HG03565 (cell line): ENCODE results near the gene TPRG1L.
"Not testable (repeated sequence)": the region's sequence is repeated elsewhere in the genome, so short reads cannot be mapped to it uniquely, and the experiment has no call there.

ENCODE experiments used
- ATAC-seq: cut with Tn5 transposase; IDR thresholded peaks from one replicate; pipeline ENCODE4 v1.9.1; 2021; ENCODE audit warnings: mild to moderate bottlenecking, moderate library complexity; ENCODE audit not compliant: unreplicated experiment

Gene TPRG1L

GRCh38 chr1:3624200-3625136 is at the start of gene TPRG1L:
TSS of gene TPRG1L (plus strand) at chr1:3625015. CDS start at chr1:3625073, 58 bp downstream.
- peak; percentile 92 for ATAC-seq

DNA sequence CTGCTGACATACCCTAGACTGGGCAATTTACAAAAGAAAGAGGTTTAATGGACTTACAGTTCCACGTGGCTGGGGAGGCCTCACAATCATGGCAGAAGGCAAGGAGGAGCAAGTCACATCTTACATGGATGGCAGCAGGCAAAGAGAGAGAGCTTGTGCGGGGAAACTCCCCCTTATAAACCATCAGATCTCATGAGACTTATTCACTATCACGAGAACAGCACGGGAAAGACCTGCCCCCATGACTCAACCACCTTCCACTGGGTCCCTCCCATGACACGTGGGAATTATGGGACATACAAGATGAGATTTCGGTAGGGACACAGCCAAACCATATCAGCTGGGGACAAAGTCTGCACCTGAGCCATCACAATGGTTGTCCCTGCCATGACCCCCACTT is 49.3 kb upstream of the TPRG1L start:
- ATAC-seq: not testable (repeated sequence)

DNA sequence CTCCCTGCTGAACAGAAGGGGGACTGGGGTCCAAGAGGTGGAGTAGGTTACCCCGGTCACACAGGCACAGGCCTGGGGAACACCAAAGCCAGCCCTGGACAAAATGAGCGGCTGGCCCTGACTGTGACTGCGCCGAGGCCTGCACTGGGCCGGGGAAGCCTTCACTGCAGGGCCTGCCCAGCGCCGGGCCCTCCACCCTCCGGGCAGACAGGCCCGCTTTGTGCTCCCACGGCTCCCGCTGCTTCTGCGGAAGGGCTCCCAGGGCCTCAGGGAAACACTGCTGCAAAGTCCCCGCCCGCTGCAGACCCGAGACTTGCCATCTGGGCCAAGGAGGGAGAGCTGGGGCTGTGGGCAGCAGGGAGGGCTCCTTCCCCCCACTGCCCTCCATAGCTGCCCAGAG is 48.8 kb upstream of the TPRG1L start:
- ATAC-seq: no peak

DNA sequence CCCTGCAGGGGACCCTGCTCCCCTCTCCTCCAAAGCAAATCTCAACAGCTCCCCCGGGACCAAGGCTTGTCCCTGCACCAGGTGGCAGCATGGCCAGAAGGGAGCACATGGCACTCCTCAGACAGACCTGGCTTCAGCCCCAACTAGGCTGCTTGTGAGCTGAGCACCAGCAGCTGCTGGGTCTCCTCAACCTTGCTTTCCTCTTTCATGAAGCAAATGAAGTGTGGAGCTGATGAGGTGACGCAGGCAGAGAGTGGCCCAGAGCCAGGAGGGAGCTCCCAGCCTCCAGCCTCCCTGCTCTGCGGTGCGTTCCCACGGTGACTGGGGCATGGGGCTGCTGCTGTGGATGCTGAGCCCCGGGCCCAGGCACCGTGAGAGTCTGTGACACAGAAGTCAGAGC is 47.5 kb upstream of the TPRG1L start:
- no peak for ATAC-seq

DNA sequence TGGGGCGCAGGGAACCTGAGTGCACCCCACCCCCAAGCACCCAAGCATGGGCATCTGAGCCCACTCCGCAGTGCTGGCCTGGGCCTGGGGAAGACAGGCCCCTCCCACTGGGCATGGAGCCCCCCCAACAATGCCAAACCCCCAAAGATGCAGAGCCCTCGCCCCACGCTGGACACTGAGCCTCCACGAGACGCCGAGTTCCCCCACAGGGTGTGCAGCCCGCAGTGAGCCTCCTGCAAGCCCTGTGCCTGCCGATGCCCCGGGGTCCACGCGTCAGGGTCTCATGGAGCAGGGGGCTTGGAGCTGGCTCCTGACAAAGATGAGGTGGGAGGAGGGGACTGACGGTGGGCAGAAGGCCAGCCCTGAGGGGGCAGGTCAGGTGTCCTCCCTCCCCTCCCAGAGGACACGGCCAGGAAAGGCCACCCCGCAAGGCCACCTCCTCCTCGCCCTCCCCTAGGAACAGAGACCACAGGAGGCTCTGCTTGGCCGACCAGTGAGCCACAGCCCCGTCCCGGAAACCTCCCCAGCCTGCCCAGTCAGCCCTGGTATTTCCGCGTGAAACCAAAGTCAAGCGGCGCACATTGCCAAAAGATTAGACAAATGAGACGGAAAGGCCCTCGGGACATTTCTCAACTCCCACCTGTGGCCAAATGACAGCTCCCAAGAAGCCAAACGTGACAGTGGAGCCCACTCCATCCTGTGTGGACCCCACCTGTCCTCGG is 46.9 kb upstream of the TPRG1L start:
- no peak for ATAC-seq

DNA sequence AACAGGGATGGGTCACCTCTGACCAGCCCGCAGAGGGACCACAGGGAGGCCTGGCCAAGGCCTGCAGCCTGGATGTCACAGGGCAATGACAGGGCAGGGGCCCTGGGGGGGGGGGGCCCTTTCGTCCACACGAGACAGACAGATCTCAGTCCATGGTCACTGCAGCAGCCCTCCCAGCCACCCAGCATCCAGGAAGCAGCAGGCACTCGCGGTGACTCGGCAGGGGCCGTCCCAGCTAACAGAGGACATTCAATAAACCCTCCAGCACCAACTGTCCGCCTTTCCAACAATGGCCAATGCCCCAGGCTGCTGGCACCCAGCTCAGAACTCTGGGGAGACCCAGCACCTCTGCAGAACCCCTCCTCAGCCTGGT is 46.4 kb upstream of the TPRG1L start:
- no peak for ATAC-seq

DNA sequence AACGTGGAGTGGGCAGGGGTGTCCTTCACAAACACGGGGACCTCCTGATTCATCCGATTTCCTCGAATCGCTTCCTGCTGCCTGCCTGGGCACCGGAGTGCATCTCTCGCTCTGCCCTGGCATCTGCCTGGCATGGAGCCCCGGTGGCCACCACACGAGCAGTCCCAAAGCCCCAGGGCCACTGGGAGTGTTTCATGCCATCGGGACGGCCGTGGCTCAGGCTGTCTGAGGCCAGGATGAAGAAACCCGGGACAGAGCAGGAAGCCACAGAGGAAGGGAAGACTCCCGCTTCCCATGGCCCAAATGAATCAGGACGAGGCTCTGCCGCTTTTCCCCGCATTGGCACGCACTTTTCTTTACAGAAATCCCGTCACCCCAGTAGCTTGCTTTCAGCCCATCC is 45.9 kb upstream of the TPRG1L start:
- no peak for ATAC-seq

DNA sequence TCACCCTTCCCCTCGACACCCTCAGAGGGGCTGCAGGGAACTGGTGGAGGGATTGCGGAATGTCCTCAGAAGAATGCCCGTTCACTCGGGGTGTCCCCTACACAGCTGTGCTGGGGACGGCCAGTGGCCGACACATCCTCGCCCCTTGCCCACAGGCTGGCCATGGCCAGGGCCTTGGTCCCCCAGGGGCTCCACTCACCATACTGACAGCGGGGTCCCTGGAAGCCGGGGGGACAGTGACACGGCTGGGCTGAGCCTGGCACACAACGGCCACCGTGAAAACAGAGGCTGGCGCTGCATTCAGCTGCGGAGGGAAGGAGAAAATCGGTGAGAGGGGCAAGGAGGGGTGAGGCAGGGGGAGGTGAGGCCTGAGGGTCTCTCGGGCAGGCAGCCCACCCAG is 45.2 kb upstream of the TPRG1L start:
- no peak for ATAC-seq

DNA sequence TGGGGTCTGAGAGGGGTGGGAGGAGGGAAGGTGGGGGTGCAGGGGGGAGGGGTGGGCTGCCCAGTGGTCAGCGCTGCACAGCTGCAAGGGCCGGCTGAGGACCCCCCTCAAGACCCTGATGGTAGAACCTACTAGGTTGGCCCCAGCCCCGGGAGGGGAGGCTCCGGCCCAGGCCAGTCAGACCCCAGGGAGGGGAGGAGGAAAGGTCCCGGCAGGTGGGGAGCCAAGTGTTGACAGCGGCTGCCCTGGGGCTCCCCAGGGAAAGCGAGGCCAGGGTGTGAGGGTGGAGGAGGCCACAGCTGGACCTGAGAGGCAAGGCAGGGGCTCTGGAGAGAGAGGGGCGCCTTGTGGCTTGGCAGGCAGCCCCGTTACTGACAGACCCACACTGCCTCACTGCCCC is 44.6 kb upstream of the TPRG1L start:
- ATAC-seq: no peak

DNA sequence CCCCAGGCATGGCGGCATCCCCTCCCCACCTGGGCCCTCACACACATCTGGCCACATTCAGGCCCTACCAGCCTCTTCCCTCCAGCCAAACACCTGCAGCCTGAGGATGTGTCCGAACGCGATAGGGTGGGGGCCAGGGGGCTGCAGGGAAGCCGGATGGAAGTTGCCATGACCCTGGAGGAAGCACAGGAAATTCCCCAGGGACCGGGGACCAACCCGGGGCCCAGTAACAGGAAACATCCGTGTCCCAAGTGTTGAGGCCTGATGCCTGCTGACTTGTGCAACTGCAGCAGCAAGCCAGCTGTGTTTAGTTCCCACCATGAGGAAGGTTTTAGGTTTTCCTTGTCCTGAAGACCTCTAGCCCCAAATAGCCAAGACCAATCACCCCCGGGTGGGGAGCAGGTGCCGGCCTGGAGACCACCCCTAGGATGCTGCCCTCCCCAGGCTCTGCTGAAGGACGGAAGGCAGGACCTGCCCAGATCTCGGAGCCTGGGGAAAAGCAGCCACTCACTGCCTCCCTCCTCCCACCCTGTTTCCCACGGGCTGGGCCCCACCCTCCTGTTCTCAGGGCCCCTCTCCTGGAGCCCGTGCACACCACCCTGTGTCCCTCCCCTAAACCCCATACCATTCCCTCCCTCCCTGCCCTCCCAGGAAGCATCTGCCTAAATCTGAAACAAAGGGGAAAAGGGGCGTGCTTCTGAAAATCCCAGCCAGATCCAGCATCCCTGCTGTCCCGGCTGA is 43.3 kb upstream of the TPRG1L start:
- no peak for ATAC-seq

DNA sequence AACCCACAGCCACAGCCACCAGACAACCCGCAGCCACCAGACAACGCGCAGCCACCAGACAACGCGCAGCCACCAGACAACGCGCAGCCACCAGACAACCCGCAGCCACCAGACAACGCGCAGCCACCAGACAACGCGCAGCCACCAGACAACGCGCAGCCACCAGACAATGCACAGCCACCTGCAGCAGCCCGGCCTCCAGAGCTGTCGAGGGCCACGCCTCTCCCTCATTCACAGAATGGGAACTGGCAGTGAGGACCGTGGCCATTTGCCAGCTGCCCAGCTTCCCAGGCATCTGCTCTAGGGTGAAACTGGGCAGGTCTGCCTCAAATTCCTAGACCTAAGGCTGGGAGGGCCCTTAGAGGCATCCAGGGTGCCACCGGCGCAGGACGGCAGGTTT is 41.1 kb upstream of the TPRG1L start:
- ATAC-seq: not testable (repeated sequence)

- ATAC-seq: no peak
Observed at GRCh38 chr1:3584915-3585314, 39.9 kb upstream of the TPRG1L start.

DNA sequence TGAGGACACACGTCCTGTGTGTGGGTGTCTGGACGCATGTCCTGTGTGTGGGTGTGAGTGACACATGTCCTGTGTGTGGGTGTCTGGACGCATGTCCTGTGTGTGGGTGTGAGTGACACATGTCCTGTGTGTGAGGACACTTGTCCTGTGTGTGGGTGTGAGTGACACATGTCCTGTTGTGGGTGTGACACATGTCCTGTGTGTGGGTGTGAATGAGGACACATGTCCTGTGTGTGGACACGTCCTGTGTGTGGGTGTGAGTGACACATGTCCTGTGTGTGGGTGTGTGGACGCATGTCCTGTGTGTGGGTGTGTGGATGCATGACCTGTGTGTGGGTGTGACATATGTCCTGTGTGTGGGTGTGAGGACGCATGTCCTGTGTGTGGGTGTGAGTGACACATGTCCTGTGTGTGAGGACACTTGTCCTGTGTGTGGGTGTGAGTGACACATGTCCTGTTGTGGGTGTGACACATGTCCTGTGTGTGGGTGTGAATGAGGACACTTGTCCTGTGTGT is 39.4 kb upstream of the TPRG1L start:
- ATAC-seq: not testable (repeated sequence)

DNA sequence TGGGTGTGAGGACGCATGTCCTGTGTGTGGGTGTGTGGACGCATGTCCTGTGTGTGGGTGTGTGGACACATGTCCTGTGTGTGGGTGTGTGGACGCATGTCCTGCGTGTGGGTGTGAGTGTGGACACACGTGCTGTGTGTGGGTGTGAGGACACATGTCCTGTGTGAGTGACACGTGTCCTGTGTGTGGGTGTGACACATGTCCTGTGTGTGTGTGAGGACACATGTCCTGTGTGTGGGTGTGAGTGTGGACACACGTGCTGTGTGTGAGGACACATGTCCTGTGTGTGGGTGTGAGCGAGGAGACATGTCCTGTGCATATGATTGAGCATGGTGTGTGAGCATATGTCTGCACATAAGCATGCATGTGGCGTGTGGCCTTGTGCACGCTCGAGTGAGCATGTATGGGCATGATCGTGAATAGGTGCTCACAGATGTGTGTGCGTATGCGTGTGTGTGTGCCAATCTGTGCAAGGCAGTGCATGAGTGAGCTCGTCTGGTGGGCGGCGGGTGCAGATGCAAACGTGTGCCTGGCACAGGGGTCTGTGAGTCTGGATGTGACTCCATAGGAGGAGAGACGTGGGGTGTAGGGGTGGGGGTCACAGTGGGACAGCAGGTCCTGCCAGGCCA is 38.8 kb upstream of the TPRG1L start:
- ATAC-seq: no peak

DNA sequence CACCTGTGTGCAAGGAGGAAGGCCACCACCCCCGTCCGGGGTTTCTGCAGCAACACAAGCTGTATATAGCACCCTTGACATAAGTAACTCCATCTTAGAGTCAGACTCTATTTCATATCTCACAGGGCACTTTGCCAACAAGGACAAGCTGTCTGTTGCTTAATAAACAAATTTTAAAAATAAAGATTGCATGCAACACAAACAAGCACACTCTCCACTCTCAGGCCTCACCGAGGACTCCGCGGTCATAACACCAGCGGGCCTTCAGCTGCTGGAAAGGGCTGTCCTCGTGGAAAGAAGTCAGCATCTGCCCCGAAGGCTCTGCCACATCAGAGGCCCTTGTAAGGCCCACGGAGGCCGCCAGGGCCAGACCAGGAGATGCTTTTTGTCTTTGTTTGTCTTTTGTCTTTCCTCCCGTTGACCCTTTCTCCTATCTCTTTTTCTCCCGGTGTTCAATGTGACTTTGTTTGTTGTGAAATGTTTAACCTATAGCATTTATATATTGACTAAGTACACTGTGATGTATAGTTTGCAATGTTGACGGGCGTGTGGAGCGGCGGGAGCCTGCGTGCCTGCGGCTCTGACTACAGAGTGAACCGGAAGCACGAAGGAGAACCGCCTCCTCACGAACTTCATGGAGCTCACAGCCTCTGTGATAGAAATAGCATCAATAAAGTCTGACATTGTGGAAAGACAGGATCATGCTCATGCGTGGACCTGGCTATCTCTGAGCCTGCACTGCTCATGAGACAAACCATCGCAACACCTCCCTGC is 37.6 kb upstream of the TPRG1L start:
- ATAC-seq: no peak

GRCh38 chr1:3588395-3588794 is 36.4 kb upstream of the TPRG1L start:
- ATAC-seq: no peak

DNA sequence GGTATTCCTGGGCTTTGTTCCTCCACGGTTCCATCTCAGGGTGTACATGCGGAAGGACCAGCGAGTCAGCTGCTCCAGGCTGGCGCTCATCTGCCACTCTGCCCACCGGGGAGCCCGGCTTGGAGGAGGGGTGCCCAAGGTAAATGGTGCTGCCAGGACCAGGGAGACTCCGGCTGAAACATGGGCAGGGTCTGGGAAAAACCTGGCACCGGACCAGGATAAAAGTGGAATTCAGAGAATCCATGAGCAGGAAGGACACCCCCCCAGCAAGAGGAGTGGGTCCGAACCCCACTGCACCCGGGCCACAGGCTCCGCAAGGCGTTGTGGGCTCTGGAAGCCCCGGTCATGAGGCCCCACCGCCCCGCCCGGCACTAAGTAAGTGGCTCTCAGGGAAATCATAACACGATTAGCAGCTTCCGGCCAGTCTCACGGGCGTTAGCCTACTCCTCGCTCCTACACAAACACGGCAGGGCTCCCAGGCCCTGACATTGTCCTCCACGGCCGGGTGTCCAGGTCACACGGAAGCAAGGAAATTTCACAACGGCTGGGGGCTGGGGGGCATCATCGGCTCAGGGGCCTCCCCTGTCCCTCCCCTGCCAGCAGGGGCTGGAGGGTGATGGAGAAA is 34.6 kb upstream of the TPRG1L start:
- no peak for ATAC-seq

GRCh38 chr1:3590951-3591865 is 33.6 kb upstream of the TPRG1L start:
- no peak for ATAC-seq

- ATAC-seq: no peak
Observed at GRCh38 chr1:3593334-3593733, 31.5 kb upstream of the TPRG1L start.
